Measurements from ENCODE around the gene FZD7. TPM values are rescaled to one million over a fixed set of nuclear protein-coding genes. Genes with fewer than 3 reads are reported as not detected.

FZD7 gene
- total RNA-seq: 0.29 and 0.33 TPM in 2 replicates

GRCh38 chr2:202033317-202034248, at the start of gene FZD7:
FZD7 (plus strand) TSS chr2:202033855; CDS start chr2:202034648, 793 bp downstream.

GRCh38 chr2:202072737-202073401, 39.2 kb downstream of the FZD7 start, which contains the start of gene KIAA2012:
KIAA2012 (plus strand) TSS chr2:202073255; CDS start chr2:202073628, 373 bp downstream.

Other genes with a start within 250 kb of the FZD7 start
- gene CDK15, start 227.3 kb upstream of the FZD7 start, total RNA-seq: not detected in 2 replicates
- gene KIAA2012, start 39.4 kb downstream of the FZD7 start, total RNA-seq: not detected in 2 replicates
- 97.7 and 107 TPM in 2 replicates for gene SUMO1, start 204.7 kb downstream of the FZD7 start, total RNA-seq
- gene NOP58, start 231.9 kb downstream of the FZD7 start, total RNA-seq: 57.8 and 69.0 TPM in 2 replicates